GM18507 (cell line): ENCODE results near the gene FBXO7.

Experiments
- DNase-seq: peaks from one replicate; pipeline ENCODE4 v3.0.0; 2011; ENCODE audit warnings: low read depth; ENCODE audit not compliant: insufficient read length; ENCODE audit errors: extremely low spot score
- FAIRE-seq: peaks from 2 replicates; lab custom pipeline; 2011; peaks lifted over from hg19 to GRCh38; lab: Jason Lieb, UNC

FBXO7 gene

GRCh38 chr22:32545801-32546200, 71.2 kb downstream of the FBXO7 start:
- DNase-seq (no peak), FAIRE-seq (no peak)

- FAIRE-seq = no peak
- DNase-seq = no peak
Observed at GRCh38 chr22:32546496-32546895, 71.9 kb downstream of the FBXO7 start.

- DNase-seq (no peak), FAIRE-seq (no peak)
Observed at GRCh38 chr22:32546935-32547334, 72.3 kb downstream of the FBXO7 start.

GRCh38 chr22:32548039-32548438, 73.4 kb downstream of the FBXO7 start:
- no peak for FAIRE-seq
- DNase-seq = no peak
